Erythroblast (primary cell): ENCODE data around the gene ZNF423.

Experiments
- GATA1 ChIP-seq: IDR thresholded peaks from 2 replicates; pipeline ENCODE4 v1.6.1; 2011; ENCODE audit warnings: low read depth, mild to moderate bottlenecking, control low read depth, low read length, moderate library complexity
- POLR2A ChIP-seq: IDR thresholded peaks from 2 replicates; pipeline ENCODE4 v1.6.1; 2011; ENCODE audit warnings: mild to moderate bottlenecking, low read length

GRCh38 chr16:49636608-49637007 lies 219.3 kb downstream of the ZNF423 start:
- no peak for TF ChIP-seq POLR2A
- no peak for TF ChIP-seq GATA1
